WTC11 (cell line): Measurements from ENCODE around the gene GNAI1. TPM values are rescaled to one million over a fixed set of nuclear protein-coding genes. Genes with fewer than 3 reads are reported as not detected.

Experiments
- ATAC-seq: fragments of 200-7000 bp; cut with Tn5 transposase; 2 replicates; pipeline ENCODE4 v1.10.0; 2021; ENCODE audit warnings: mild to moderate bottlenecking, moderate library complexity
- CTCF ChIA-PET: fragments of 300-600 bp; sonication (Branson Sonifier 250); formaldehyde crosslinking; loops from one replicate; lab custom pipeline; 2021; ENCODE audit warnings: antibody characterized with exemption; lab: Charles Lee
- POLR2A ChIA-PET: fragments of 350-600 bp; sonication (Branson Sonifier 250); formaldehyde crosslinking; loops from one replicate; lab custom pipeline; 2021; ENCODE audit warnings: antibody characterized with exemption; lab: Charles Lee
- DNase-seq: peaks from one replicate; pipeline ENCODE4 v3.0.0; 2021; ENCODE audit warnings: low spot score
- H3K27ac Mint-ChIP-seq: 2 replicates; pipeline ENCODE4 v1.8.0; 2021; ENCODE audit warnings: mixed read lengths
- H3K27me3 Mint-ChIP-seq: 2 replicates; pipeline ENCODE4 v1.8.0; 2021; ENCODE audit warnings: low read depth, mild to moderate bottlenecking, moderate library complexity, mixed read lengths
- H3K36me3 Mint-ChIP-seq: 2 replicates; pipeline ENCODE4 v1.8.0; 2021; ENCODE audit warnings: mixed read lengths
- H3K4me1 Mint-ChIP-seq: 2 replicates; pipeline ENCODE4 v1.8.0; 2022; ENCODE audit warnings: mixed read lengths
- H3K4me3 Mint-ChIP-seq: 2 replicates; pipeline ENCODE4 v1.8.0; 2021; ENCODE audit warnings: mild to moderate bottlenecking, moderate library complexity, mixed read lengths
- H3K9me3 Mint-ChIP-seq: 2 replicates; pipeline ENCODE4 v1.8.0; 2021; ENCODE audit warnings: mixed read lengths
- AR ChIP-seq: fragments of 250-450 bp; sonication (Bioruptor Pico); IDR thresholded peaks from 2 replicates; pipeline ENCODE4 v1.9.0; 2021; ENCODE audit warnings: mild to moderate bottlenecking
- ARID4B ChIP-seq: sonication (generic); formaldehyde crosslinking; IDR thresholded peaks from 2 replicates; pipeline ENCODE4 v1.8.0; 2023; ENCODE audit warnings: missing genetic modification reagents, mild to moderate bottlenecking, borderline replicate concordance
- FOXP4 ChIP-seq: sonication (generic); formaldehyde crosslinking; IDR thresholded peaks from 2 replicates; pipeline ENCODE4 v1.8.0; 2022; ENCODE audit warnings: mild to moderate bottlenecking, missing genetic modification reagents
- HMGA2 ChIP-seq: fragments of 250-450 bp; sonication (Bioruptor Pico); IDR thresholded peaks from 2 replicates; pipeline ENCODE4 v1.4.0; 2021; ENCODE audit warnings: mild to moderate bottlenecking, moderate library complexity
- HMGXB4 ChIP-seq: sonication (generic); formaldehyde crosslinking; IDR thresholded peaks from 2 replicates; pipeline ENCODE4 v1.8.1; 2023; ENCODE audit warnings: mild to moderate bottlenecking, moderate library complexity, missing genetic modification reagents
- IRF2 ChIP-seq: sonication (generic); formaldehyde crosslinking; IDR thresholded peaks from 2 replicates; pipeline ENCODE4 v1.8.0; 2022; ENCODE audit warnings: low read depth, missing genetic modification reagents, borderline replicate concordance
- JUN ChIP-seq: sonication (generic); formaldehyde crosslinking; IDR thresholded peaks from 2 replicates; pipeline ENCODE4 v1.8.0; 2023; ENCODE audit warnings: mild to moderate bottlenecking, missing genetic modification reagents
- KAT7 ChIP-seq: sonication (generic); formaldehyde crosslinking; IDR thresholded peaks from 2 replicates; pipeline ENCODE4 v1.8.1; 2023; ENCODE audit warnings: missing genetic modification reagents, mild to moderate bottlenecking, borderline replicate concordance
- NFATC4 ChIP-seq: fragments of 250-450 bp; sonication (Bioruptor Pico); IDR thresholded peaks from 2 replicates; pipeline ENCODE4 v1.9.0; 2021; ENCODE audit warnings: mild to moderate bottlenecking
- TEAD4 ChIP-seq: sonication (generic); formaldehyde crosslinking; IDR thresholded peaks from 2 replicates; pipeline ENCODE4 v1.8.0; 2022; ENCODE audit warnings: mild to moderate bottlenecking, missing genetic modification reagents
- ZNF263 ChIP-seq: sonication (generic); formaldehyde crosslinking; IDR thresholded peaks from 2 replicates; pipeline ENCODE4 v1.8.1; 2022; ENCODE audit warnings: low read depth, mild to moderate bottlenecking, moderate library complexity, missing genetic modification reagents
- ZNF671 ChIP-seq: fragments of 250-450 bp; sonication (Bioruptor Pico); IDR thresholded peaks from 2 replicates; pipeline ENCODE4 v1.8.0; 2021; ENCODE audit warnings: mild to moderate bottlenecking
- total RNA-seq: library from RNA; stranded (reverse); gene quantifications from 3 replicates; pipeline ENCODE4 v1.2.3, GENCODE V29; 2021
- TF ChIP-seq, protein P1 (sequence below): sonication (generic); formaldehyde crosslinking; IDR thresholded peaks from 2 replicates; pipeline ENCODE4 v1.8.1; 2022; ENCODE audit warnings: mild to moderate bottlenecking, missing genetic modification reagents, moderate library complexity, borderline replicate concordance

Gene GNAI1
- total RNA-seq, 1 experiment from 2014 or later = 26.7 TPM

GRCh38 chr7:80272560-80273239 lies 138.1 kb downstream of the GNAI1 start:
- no peak overlapping the region for H3K4me3 Mint-ChIP-seq

GRCh38 chr7:80273327-80273726 lies 138.7 kb downstream of the GNAI1 start:
- peaks cover 22% of the 10 kb centered on the region for H3K4me1 Mint-ChIP-seq
- H3K4me3 Mint-ChIP-seq = no peak overlapping the region
- CTCF ChIA-PET = no interaction called here
- POLR2A ChIA-PET = no interaction called here
- TF ChIP-seq IRF2 (CRISPR knock-in tag) = no peak
- TF ChIP-seq ARID4B = no peak
- no peak for TF ChIP-seq JUN (CRISPR knock-in tag)
- no peak for TF ChIP-seq AR (CRISPR knock-in tag)
- TF ChIP-seq FOXP4 = no peak
- no peak for TF ChIP-seq KAT7
- TF ChIP-seq TEAD4 (CRISPR knock-in tag) = no peak
- H3K9me3 Mint-ChIP-seq = no peaks in the 10 kb centered on the region
- no peak for ATAC-seq
- no peaks in the 10 kb centered on the region for H3K27me3 Mint-ChIP-seq
- H3K27ac Mint-ChIP-seq = no peak overlapping the region
- no peaks in the 10 kb centered on the region for H3K36me3 Mint-ChIP-seq
- DNase-seq = no peak

More at GRCh38 chr7:80272560-80273239, 138.1 kb downstream of the GNAI1 start:
- no peak overlapping the region for H3K27ac Mint-ChIP-seq
- no peak for DNase-seq
- H3K36me3 Mint-ChIP-seq = no peaks in the 10 kb centered on the region
- H3K9me3 Mint-ChIP-seq = no peaks in the 10 kb centered on the region
- peaks cover 16% of the 10 kb centered on the region for H3K4me1 Mint-ChIP-seq
- TF ChIP-seq NFATC4 (CRISPR knock-in tag) = no peak
- no peak for TF ChIP-seq ZNF671
- no peak for TF ChIP-seq IRF2 (CRISPR knock-in tag)
- TF ChIP-seq HMGXB4 (CRISPR knock-in tag) = no peak
- no peak for TF ChIP-seq HMGA2 (CRISPR knock-in tag)
- TF ChIP-seq ZNF263 (CRISPR knock-in tag) = no peak
- TF ChIP-seq, protein P1, sequence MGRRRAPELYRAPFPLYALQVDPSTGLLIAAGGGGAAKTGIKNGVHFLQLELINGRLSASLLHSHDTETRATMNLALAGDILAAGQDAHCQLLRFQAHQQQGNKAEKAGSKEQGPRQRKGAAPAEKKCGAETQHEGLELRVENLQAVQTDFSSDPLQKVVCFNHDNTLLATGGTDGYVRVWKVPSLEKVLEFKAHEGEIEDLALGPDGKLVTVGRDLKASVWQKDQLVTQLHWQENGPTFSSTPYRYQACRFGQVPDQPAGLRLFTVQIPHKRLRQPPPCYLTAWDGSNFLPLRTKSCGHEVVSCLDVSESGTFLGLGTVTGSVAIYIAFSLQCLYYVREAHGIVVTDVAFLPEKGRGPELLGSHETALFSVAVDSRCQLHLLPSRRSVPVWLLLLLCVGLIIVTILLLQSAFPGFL (CRISPR knock-in tag) = no peak
- POLR2A ChIA-PET = no interaction called here
- no peaks in the 10 kb centered on the region for H3K27me3 Mint-ChIP-seq
- CTCF ChIA-PET = no interaction called here
- no peak for ATAC-seq
